Measurements from ENCODE around the gene RTF2.

Gene RTF2, protein sequence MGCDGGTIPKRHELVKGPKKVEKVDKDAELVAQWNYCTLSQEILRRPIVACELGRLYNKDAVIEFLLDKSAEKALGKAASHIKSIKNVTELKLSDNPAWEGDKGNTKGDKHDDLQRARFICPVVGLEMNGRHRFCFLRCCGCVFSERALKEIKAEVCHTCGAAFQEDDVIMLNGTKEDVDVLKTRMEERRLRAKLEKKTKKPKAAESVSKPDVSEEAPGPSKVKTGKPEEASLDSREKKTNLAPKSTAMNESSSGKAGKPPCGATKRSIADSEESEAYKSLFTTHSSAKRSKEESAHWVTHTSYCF

DNA sequence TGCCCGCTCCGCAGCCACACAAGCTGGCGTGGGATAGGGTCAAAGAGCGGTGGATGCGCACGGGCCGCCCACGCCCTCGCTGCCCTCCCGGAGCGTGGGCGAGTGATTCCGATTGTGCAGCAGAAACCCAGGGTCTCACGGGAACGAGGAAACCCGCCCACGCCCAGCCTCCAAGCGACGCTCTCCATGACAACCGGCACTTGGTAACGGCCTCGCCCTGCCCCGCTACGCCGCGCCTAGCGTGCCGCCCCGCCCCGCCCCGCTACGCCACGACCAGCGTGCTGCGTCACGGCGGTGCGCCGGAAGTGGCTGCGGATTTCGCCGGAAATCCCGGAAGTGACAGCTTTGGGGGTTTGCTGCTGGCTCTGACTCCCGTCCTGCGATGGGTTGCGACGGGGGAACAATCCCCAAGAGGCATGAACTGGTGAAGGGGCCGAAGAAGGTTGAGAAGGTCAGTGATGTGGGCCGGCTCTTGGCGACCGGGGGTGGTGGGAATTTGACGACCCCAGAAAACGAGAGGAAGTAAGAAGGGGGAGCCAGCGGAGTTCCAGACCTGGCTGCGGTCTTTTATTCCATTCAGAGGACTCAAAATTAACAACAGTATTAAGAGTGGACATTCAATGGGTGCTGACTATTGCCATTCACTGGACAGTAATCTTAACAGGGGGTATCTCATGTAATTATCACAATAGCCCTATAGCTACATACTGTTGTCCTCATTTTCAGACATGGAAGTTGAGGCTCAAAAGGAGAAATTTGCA lies at the start of gene RTF2:
Gene RTF2 (plus strand): TSS at position 312 of the 761 bp plus-strand sequence. CDS start 71 bp downstream, at position 383.
- DNase-seq = peak; percentile 91 to 93 (median 92)

DNA sequence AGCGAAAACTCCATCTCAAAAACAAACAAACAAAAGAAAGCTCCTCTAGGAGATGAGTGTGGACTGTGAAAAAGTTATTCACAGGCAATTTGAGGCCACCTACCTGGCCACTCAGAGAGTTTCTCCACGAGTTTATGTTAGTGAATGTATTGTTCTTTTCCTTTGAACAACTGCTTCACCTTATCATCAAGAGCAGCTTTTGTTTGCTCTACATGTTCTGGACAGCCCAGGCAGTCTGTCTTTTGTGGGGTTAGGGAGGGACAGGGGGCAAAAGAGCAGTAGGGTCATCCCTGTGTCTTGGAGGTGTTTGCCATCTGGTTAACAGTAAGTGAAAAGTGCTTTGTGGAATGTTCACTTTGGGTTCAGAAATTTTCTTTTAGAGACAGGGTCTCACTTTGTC lies 48.4 kb upstream of the RTF2 start:
- no peak for DNase-seq

DNA sequence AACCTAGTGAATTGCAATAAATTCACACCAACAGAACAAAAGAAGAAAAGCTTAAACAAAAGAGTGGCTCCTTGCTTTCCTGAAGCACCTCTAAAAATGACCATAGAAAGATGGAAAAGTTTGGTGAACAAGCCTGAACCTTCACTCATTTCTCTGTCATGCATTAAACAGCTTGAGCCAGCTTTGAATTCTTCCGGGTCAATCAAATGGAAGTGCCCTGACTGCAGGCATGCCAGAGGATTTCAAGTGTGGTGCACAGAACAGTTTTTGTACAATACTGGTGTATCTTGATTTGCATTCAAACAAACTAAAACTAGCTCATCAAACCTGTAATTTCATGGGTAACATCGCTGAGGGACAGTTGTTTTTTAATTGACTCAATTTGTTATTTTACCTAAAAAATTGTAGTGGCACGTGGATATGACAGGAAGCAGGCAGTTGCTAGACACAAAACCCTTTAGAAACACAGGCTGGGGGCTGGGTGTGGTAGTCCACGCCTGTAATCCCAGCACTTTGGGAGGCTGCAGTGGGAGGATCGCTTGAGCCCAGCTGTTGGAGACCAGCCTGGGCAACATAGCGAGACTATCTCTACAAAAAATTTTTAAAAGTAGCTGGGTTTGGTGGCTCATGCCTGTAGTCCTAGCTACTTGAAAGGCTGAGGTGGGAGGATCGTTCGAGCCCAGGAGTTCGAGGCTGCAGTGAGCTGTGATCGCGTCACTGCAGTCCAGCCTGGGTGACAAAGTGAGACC lies 47.3 kb upstream of the RTF2 start:
- DNase-seq = no peak

DNA sequence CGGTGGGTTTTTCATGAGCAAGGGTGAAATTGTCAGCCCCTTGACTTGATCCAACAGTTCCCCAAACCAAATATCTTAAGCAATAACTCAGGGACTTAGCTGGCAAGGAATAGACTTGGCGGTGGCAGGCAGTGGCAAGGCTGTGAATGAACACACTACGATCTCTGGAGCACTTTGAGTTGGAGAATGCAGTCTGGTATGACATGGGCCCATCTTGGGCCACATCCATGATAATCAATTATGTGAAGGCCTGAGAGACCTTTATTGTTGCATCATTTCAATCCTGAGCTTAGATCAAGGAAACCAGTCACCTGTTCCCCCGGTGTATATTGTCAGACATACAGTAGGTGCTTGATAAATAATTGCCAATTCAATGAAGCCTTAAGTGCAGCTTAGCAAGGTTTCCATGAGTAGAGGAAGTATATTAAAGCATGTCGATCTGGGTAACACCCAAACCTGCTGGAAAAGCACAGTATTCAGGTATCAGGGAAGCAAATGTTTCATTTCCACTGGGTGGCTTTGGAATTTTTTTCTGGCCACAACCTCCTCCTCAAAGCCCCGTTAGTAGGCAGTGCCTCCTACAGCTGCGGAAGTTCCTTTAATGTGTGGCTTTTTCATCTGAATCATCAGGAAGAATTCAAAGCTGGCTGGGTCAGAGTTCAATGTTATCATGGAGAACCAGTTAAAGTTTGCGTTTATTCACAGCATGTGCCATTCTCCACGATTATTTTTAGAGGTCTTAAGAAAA lies 46.2 kb upstream of the RTF2 start:
- no peak for DNase-seq

DNA sequence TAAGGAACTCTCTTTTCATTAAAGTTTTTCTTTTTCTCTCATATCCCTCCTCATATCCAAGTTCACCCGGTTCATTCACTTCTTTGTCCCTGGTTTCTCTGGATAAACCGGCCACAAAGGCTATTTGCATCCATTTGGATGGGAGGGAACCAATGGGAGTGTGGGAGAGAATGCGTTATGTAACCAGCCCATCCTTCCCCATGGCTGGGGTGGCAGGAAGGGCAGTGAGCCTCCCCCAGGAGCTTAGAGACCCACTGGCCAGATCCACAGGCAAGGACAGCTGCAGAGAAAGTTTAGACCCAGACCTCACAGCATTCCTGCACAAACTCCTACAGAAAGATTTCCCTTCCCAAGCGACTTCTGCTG lies 45.6 kb upstream of the RTF2 start:
- DNase-seq = no peak

DNA sequence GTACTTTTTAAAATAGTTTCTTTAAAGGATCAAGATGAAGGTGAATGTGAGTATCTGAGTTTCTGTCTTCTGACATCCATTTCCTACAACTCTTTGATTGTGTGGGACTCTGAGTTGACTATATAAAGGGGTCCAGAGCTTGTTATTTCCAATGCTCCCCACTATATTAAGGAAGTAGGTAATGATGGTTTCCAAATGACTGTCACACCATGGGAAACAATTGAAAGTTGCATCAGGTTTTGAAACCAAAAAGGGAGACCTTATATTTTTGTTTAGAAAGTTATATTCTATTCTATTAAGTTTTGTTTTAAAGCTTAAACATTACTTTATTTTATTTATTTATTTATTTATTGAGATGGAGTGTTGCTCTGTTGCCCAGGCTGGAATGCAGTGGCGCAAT lies 45.2 kb upstream of the RTF2 start:
- DNase-seq = no peak

DNA sequence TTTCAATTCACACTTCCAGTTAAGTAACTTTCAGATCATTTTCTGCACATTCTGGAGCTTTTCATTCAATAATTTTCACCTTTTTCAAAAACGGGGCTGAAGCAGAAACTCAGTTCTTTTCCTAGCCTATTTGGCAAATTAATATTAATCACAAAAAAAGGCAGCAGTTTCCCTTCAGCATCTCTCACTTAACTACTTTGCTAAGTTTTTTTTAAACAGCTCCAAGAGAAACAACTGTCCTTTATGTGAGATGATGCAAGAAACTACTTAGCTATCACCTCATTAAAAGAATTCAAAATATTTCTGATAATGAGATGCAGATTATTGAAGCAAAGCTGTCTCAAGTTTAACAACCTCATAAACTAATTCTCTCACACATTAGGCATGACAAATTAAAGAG lies 44.5 kb upstream of the RTF2 start:
- DNase-seq = no peak

DNA sequence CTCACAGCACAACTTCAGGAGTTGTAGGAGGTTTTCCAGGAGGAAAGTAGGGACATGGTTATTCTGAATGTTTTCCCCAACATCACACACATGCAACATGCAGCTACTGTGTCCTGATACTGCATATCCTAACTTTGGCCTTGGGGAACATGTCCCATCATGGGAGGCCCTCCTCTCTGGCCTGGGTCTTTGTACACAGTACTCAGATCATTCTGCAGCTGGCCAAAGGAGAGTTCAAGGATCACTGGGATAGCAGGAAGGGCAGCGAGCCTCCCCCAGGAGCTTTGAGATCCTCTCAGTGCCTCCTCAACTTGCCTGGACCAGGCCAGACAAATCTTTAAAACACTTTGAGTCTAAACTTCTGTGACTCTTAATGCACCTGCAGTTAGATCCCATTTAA lies 43.5 kb upstream of the RTF2 start:
- no peak for DNase-seq

DNA sequence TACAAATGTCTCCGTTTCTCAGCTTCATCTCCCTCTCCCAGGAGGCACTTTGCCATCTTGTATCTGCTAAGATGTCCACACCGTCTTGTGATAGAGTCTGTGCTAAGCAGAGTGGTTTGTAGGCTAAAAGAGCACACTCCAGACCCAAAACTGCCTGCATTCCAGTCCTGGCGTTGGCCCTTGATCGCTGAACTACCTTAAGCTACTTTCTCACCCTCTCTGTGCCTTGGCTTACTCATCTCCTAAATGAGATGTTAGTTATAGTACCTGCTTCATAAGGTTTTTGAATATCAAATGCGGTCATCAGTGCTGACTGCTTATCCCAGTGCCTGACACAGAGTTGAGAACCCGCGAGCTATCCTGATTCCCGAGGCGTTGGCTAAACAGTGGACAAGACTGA lies 42.4 kb upstream of the RTF2 start:
- no peak for DNase-seq

DNA sequence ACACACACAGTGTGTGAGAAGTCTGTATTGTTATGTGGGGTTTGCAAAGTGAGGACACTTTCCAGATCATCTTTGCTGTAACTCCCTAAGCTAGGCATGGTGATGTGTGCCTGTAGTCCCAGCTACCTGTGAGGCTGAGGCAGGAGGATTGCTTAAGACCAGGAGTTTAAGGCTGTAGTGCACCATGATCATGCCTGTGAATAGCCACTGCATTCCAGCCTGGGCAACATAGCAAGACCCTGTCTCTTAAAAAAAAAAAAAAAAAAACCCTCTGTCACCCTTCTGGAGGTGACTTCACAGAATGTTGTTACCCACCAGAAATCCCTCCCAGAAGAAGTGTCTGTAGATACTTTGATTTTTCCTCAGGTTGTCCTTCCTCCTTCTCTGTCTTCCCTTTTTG lies 41.5 kb upstream of the RTF2 start:
- no peak for DNase-seq

DNA sequence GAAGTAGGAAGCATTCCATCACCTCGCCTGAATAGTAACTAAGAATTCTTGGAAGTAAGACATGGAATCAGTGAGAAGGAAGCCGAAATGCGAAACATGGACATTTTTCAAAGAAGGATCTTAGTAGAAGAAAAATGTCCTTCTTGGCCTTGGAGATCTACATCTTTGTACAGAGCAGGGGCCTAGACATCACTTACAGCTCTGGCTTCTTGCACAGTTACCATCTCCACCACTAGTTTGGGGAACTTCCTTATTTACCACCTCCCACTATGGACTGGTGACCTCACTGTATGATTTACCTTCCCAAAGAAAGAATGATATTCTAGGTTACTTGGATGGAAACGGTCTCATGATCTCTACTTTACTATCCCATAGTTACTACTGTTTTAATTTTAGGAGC lies 40.6 kb upstream of the RTF2 start:
- DNase-seq = no peak

DNA sequence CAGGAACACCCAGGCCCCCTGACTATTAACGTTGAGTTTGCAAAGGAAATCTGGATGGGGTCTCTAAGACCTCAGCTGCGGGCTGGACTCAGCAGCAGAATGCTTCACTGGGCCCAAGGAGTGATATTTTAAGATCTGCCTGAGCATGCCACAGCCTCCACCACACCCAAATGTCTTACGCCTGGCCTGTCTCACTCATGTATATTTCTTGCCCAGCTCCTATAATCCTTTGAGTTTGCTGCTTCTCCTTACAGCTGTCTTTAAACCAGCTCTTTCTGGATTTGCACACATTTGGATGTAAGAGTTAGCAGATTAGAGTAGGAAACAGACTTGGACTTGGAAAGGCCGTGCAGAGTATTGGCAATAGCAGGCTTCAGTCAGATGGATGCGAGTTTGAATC lies 40.0 kb upstream of the RTF2 start:
- no peak for DNase-seq

DNA sequence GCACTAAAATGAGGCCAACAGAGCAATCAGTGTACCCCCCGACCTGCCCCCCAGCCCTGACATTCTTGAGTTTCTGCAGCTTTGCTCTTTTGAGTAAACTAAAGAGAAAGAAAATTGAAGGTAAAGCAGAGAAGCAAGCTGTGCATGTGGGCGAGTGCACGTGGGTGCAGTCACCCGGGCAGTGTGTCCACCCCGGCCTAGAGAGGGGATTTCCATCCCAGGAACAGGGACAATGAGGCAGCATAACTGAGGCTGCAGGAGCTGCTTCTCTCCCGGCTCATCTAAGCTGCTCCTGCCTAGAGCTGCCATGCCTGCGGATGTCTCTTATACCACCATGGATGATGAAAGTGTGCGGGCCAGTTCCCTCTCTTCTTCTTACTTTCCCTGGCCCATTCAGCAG lies 39.5 kb upstream of the RTF2 start:
- DNase-seq = no peak

DNA sequence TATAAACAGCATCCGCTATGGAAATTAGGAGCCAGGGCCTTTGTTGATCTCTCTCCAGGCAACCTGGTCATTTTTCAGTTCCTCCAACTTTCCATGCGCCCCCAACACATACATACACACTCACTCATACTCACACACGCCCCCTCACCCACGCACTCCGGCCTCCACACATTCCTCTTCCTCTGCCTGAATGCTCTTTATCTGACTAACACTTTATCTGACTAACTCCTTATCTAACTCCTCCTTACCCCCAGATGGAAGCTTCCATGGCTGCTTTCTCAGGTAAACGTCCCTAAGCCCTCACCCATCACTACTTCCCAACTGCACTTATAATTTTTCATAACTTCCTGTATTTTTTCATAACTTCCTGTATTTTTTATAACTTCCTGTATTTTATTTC lies 38.9 kb upstream of the RTF2 start:
- no peak for DNase-seq

DNA sequence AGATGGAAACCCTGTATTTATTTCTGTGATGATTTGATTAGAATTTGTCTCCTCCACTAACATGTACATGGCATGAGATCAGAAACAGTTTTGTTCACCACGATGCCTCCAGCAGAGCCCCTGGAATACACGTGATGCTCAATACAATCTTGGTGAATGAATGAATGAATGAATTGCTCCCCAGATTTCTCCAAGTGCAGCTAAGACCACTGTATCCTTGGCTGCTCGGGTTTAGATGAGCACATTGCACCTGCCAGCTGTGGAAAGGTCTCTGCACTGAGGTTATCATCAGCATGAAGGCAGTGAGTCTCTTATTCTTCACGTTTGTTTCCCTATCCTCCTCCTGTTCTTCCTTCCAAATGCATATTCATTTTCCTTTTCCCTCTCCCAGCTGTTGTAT lies 38.5 kb upstream of the RTF2 start:
- DNase-seq = no peak

DNA sequence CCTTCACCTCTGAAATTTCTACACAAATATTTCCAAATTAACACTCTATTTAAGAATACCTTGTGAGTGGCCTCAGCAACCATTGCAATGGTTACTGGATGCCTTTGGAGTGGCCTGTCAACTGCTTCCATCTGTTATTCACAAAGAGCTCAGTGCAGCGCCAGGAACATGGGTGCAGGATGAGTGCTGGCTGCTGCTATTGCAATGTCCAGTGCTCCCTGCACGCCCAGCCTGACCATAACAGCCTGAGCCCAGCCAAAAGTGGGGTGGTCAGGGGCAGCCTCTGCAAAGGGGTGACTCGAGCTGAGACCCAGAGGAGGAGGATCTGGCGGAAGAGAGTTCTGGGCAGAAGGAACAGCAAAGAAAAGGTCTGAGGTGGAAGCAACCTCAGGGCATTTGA lies 38.0 kb upstream of the RTF2 start:
- no peak for DNase-seq

DNA sequence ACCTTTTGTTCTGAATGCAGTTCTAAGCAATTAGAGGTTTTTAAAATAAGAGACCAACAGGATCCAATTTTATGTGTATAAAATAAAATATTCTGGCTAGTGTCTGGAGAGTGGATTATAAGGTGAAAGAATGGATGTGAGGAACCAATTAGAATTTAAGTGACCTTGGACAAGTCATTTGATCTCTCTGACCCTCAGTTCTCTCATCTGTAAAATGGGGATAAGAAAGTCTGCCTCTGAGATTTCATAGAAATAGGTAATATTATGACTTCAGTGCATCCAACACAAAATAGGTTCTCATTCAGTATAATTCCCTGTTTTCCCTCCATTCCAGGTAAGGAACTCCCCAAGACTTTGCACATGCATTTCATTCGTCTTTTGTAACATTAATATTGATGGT lies 37.5 kb upstream of the RTF2 start:
- no peak for DNase-seq

DNA sequence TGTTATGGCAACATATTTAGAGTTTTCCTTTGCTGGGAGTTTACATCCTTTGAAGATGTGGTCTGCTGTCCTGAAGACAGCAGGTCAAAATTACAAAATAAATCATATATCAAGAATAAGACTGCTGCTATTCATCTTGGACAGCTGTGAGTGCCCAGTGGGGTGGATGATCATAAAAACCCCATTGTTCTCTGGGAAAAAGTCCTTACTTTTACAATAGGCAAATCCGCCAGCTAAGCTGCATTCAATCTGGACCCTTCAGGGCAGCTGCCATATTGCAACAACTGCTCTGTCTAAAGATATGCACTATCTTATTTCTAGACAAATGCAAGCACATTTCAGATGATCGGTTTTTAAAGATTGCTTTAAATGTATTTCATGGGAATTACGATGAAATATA lies 37.0 kb upstream of the RTF2 start:
- no peak for DNase-seq

DNA sequence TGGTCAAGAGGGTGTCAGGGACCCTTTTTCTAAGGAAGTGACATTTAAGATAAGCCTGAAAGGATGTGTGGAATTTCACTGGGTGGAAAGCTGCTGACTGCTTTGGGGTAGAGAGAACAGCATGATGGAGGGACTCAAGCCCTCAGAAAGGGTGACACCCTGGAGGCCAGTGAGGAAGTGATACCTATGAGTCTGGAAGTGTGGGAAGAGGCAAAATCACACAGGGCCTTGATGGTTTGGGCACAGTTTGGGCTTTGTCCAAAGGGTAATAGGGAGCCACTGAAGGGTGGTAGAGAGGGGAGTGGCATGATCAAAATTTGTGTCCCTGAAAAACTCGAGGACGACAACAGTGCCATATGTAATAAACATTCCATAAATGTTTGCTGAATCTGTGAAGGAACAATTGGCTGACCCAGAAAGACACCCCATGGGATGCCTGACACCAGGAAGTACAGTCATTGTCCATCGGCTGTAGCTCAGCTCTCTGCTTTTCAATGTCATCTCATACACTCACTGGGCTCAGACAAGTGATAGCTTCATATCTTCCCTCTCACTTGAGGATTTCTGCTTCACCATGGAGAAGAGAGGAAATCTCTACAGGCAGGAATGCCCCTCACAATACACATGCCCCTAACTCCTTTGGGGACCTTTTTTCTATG lies 35.1 kb upstream of the RTF2 start:
- DNase-seq = no peak

DNA sequence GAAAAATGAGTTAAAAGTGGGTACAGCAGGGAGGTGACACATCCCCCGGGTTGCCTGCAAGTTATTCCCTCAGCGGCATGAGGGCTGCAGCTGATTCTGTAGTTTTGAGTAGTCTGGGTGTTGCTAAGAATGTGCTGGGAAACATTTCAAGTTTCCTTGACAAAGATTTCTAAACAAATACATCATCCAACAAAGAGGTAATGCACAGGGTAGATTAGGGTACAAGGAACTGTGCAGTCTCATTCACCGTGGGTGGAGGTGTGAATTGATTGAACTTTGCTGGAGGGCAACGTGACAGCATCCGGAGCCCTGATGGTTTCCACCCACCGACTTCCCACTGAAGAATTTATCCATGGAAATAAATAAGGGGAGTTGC lies 34.6 kb upstream of the RTF2 start:
- no peak for DNase-seq

DNA sequence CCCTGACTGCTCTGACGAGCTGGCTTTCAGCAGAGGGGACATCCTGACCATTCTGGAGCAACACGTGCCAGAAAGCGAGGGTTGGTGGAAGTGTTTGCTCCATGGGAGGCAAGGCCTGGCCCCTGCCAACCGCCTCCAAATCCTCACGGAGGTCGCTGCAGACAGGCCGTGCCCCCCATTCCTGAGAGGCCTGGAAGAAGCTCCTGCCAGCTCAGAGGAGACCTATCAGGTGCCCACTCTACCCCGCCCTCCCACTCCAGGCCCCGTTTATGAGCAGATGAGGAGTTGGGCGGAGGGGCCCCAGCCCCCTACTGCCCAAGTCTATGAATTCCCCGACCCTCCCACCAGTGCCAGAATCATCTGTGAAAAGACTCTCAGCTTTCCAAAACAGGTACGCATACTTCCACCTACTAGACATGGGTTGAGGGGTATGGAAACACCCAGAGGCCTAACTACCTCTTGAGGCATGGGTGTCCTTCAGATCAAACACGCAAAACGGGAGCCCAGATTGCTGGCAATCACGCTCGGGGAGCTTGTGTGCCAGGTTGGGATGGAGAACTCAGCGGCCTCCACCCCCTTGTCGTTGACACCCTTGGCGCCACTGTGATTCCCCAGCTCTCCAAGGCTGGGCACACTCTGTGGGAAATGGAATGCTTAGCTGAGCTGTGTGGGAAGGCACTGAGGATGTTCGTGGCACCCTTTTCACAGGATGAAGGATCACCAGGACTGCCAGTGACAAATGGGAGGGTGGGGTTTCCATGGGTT lies 31.0 kb upstream of the RTF2 start:
- no peak for DNase-seq

DNA sequence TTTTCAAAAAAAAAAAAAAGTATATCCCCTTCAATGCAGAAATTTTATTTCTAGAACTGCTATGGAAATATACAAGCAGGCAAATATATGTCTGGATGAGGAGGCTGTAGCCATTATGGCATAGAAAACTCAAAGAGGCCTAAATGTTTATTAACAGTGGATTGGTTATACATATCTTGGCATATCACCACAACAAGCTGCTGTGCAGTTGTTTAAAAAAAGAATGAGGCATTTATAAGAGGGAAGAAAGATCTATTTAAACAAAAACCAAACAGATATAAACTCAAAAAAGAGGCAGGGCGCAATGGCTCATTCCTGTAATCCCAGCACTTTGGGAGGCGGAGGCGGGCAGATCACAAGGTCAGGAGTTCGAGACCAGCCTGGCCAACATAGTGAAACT lies 30.1 kb upstream of the RTF2 start:
- DNase-seq = no peak

All from activated CD4-positive, CD25-positive, alpha-beta regulatory T cell (primary cell).